ENCODE measurements around the gene DTNBP1.
"Not testable (repeated sequence)": the region's sequence is repeated elsewhere in the genome, so short reads cannot be mapped to it uniquely, and the experiment has no call there.

The DTNBP1 gene

GRCh38 chr6:15662326-15663129, at the start of gene DTNBP1:
Gene DTNBP1, minus strand, starts transcription at chr6:15663028. Its CDS starts 159 bp downstream, at chr6:15662869.
- peak; percentile 75 for DNase-seq

GRCh38 chr6:15709651-15710269, 46.9 kb upstream of the DTNBP1 start:
- no peak for DNase-seq

GRCh38 chr6:15708231-15708630, 45.4 kb upstream of the DTNBP1 start:
- DNase-seq, result no peak

GRCh38 chr6:15705981-15706380, 43.2 kb upstream of the DTNBP1 start:
- no peak for DNase-seq

GRCh38 chr6:15698471-15698870, 35.6 kb upstream of the DTNBP1 start:
- no peak for DNase-seq

- DNase-seq, result no peak
Observed at GRCh38 chr6:15697895-15698294, 35.1 kb upstream of the DTNBP1 start.

- peak; percentile 56 for DNase-seq
Observed at GRCh38 chr6:15691250-15691869, 28.5 kb upstream of the DTNBP1 start.

GRCh38 chr6:15690510-15690909, 27.7 kb upstream of the DTNBP1 start:
- no peak for DNase-seq

- DNase-seq, result no peak
Observed at GRCh38 chr6:15689586-15690482, 27.0 kb upstream of the DTNBP1 start.

- no peak for DNase-seq
Observed at GRCh38 chr6:15685619-15686018, 22.8 kb upstream of the DTNBP1 start.

GRCh38 chr6:15682965-15683822, 20.4 kb upstream of the DTNBP1 start:
- DNase-seq, result no peak

- no peak for DNase-seq
Observed at GRCh38 chr6:15681946-15682345, 19.1 kb upstream of the DTNBP1 start.

GRCh38 chr6:15678514-15678913, 15.7 kb upstream of the DTNBP1 start:
- DNase-seq, result no peak

GRCh38 chr6:15677822-15678221, 15.0 kb upstream of the DTNBP1 start:
- no peak for DNase-seq

- no peak for DNase-seq
Observed at GRCh38 chr6:15675536-15676220, 12.8 kb upstream of the DTNBP1 start.

- DNase-seq, result no peak
Observed at GRCh38 chr6:15674690-15675386, 12.0 kb upstream of the DTNBP1 start.

GRCh38 chr6:15673666-15674065, 10.8 kb upstream of the DTNBP1 start:
- DNase-seq, result no peak

- no peak for DNase-seq
Observed at GRCh38 chr6:15672818-15673217, 10.0 kb upstream of the DTNBP1 start.

- no peak for DNase-seq
Observed at GRCh38 chr6:15672291-15672690, 9.5 kb upstream of the DTNBP1 start.

GRCh38 chr6:15668918-15669317, 6.1 kb upstream of the DTNBP1 start:
- no peak for DNase-seq

- not testable (repeated sequence) for DNase-seq
Observed at GRCh38 chr6:15666896-15667295, 4.1 kb upstream of the DTNBP1 start.
